GM18498 (cell line): ENCODE data around the gene ZNRF2.
"Not testable (repeated sequence)": the region's sequence is repeated elsewhere in the genome, so short reads cannot be mapped to it uniquely, and the experiment has no call there.

Source experiments
- ATAC-seq: cut with Tn5 transposase; IDR thresholded peaks from one replicate; pipeline ENCODE4 v1.9.1; 2021; ENCODE audit warnings: mild to moderate bottlenecking, moderate library complexity; ENCODE audit not compliant: unreplicated experiment

The ZNRF2 gene

DNA sequence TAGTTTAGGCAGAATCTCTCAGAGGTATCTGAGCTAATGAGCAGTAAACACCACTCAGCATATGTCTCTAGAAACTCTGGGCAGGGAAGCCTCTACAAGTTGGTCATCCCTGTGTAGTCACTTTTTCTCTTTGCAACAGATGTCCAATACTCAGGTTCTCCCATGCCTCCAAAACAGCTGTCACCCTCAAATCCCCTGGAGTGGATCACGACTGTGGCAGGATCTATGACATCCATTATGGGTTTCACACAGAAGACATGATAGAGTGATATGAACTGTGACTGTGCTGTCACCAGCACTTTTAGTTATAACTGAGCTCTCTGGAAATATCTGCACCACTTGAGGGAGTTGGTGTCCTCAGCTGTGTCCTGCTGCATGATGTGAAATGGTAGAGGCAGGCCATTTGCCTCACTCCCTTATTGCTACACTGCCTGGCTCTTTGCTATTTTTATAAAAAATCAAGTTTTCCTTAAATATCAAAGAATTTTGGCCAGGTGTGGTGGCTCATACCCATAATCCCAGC is 24.1 kb upstream of the ZNRF2 start:
- ATAC-seq, result no peak

DNA sequence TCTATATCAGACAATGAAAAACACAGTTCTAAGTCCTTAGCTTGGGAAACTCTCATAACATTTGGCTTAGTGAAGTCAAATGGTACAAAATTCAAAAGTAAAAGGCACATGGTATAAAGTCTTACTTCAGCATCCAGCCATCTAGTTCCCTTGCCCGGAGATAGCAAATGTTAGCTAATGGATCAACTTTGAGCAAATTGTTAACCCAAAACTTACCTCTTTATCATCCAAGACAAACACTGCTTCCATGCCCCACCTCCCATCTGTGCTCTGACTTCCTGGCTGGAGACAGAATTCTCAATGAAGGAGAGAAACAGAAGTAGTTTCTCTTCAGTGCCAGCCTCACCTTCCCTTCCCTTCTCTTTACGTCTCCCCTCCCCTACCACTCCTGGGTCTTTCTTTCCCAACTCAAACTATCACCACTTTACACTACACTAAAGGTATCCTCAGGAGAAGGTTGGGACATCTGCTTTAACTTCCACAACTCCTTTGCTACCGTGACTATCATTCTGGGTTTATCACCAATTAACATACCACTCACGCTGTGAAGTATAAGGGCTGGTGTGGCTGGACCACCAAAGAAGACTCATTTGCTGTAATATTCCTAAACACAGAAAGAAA is 21.2 kb upstream of the ZNRF2 start:
- no peak for ATAC-seq

DNA sequence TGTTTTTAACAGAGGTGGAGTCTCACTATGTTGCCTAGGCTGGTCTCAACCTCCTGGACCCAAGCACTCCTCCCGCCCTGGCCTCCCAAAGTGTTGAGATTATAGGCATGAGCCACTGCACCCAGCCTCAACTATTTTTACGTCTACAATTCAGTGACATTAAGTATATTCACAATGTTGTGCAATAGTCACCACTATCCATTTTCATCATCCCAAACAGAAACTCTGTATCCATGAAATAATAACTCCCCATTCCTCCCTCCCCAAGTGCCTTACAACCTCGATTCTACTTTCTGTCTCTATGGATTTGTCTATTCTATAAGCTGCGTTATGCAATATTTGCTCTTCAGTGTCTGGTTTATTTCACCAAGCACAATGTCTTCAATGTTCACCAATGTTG is 20.3 kb upstream of the ZNRF2 start:
- no peak for ATAC-seq

DNA sequence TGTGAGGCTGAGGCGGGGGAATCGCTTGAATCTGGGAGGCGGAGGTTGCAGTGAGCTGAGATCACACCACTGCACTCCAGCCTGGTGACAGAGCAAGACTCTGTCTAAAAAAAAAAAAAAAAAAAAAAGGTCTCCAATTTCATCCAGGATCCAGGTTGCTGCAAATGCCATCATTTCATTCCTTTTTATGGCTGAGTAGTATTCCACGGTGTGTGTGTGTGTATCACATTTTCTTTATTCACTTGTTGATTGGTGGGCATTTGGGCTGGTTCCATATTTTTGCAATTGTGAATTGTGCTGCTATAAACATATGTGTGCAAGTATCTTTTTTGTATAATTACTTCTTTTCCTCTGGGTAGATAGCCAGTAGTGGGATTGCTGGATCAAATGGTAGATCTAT is 19.2 kb upstream of the ZNRF2 start:
- ATAC-seq, result not testable (repeated sequence)

DNA sequence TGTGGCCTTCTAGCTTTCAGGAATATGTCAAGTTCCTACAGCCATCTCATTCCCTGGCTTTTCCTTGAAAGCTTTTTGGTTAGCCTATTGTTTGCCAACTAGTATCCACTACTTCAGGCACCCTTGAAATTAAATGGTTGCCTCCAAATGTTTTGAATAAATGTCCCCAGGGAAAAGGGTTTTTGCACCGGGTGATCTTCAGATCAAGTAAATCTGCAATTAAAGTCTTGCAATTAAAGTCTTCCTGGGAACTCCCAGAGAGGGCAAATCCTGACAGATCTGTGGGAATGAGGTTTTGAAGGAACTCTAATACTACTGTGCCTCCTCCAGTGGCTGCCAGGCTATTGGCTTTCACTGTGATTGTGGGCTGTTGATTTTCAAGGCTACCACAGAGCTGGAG is 17.7 kb upstream of the ZNRF2 start:
- ATAC-seq, result no peak

DNA sequence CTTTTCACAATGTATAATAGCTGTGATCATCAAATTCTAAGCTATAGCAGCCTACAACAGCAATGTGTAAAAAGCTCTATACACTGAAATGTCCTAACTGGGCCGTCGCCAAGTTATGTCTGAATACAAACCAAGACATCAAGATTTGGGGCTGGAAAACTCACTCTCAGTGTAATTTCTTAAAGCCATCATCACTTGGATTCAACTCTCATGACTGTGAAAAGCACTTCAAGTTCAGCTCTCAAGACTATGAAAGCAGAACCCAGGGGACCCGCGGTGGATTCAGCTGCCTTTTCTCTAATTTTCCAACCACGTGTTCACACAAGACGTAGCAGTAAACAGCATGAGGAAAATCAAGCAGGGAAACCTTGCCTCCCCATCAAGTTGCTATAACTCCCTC is 15.8 kb upstream of the ZNRF2 start:
- ATAC-seq, result no peak

DNA sequence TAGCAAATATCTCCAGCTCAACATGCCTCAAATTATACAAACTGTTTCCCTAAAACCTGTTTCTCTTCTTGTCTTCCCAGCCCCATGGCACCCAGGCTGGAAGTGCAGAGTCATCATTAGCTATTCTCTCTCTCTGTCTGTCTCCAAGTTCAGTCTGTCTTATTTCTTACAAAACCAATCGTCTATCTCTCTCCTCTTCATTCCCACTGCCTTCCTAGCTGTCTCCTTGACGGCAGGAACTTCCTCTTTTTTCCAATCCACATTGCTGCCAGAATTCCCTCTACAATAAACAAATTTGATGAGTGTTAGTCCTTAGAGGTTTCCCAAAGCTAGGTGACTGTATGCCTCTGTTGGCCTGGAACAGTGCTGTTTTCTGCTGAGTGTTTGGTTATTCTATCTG is 14.9 kb upstream of the ZNRF2 start:
- no peak for ATAC-seq

DNA sequence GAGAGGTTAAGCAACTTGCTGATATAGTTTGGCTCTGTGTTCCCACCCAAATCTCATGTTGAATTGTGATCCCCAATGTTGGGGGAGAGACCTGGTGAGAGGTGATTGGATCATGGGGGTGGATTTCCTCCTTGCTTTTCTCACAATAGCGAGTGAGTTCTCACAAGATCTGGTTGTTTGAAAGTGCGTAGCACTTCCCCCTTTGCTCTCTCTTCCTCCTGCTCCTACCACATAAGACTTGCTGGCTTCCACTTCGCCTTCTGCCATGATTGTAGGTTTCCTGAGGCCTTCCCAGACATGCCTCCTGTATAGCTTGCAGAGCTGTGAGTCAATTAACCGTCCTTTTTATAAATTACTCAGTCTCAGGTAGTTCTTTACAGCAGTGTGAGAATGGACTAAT is 13.5 kb upstream of the ZNRF2 start:
- ATAC-seq, result no peak

DNA sequence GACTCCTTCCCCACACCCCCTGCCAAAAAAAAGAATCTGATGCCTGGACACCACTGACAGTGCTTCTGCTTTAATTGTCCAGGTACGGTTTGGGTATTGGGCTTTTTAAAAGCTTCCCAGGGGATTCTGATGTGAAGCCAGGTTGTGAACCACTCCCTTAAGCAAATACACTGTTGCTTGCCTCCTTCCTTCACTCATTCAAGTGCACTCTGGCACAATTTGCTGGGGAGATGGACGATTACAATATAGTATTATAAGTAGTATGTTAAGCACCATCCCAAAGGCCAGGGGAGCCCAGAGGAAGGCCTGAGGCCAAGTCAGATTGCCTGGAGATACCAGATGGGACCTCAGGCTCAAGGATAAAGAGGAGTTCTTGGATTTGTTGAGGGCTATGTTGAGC is 12.3 kb upstream of the ZNRF2 start:
- ATAC-seq, result no peak

DNA sequence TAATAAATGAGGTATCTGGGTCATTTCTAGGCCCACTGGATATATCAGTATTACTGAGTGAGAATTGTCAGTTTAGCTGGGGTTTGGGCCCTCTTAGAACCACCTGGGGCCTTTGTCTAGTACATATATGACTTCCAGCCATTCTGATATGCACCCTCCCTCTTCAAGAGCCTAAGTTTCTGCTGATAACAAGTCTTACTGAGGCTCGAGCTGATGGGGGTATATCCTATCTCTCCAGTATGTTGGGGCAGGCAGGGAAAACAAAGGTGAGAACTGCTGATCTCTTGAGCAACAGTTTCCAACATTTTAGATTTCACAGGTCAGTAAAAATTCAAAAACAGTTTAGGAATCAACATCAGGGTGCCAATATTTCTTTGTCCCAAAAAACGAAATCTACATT is 10.8 kb upstream of the ZNRF2 start:
- ATAC-seq, result no peak

DNA sequence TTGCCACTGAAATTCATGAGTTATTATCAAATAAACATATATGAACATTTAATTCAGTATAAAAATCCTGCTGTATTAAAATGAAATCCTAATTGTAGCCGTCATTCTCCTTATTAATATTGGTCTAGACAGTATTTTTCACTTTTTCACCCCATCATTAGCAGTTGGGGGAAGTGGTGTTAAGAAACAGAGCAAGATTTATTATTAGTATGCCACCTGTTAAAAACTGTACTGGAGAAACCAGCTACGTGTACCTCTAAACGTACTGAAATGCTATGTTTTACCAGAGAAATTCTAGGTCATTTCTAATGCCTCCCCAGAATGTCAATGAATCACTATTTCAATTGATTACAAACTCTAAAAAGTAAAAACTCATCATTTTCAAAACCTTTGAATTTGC is 9.8 kb upstream of the ZNRF2 start:
- ATAC-seq, result no peak

DNA sequence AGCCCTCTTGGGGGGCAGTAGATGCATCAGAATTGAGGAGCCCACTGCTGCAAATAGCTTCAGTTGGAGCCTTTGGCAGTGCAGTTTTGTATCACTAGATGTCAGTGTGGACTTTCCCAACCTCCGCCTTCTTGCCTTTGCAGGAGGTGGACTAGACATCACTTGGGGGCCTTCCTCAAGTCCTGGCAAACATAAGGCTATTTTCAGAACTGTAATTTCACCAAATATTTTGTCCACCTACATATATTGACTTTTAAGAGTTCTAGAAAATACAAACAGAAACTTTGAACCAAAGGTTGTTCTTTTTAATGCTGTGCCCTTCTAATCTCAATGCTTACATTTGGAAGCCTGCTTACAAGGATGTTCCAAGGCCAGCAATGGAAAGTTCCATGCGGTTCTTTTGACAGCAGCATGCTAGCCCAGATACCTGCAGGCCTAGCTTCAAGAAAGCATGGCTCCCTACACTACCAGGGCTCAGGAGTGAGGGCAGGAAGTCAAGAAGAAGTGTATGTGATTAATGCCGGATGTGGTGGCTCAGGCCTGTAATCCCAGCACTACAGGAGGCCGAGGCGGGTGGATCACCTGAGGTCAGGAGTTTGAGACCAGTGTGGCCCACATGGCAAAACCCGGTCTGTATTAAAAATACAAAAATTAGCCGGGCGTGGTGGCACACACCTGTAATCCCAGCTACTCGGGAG is 8.0 kb upstream of the ZNRF2 start:
- ATAC-seq, result no peak

DNA sequence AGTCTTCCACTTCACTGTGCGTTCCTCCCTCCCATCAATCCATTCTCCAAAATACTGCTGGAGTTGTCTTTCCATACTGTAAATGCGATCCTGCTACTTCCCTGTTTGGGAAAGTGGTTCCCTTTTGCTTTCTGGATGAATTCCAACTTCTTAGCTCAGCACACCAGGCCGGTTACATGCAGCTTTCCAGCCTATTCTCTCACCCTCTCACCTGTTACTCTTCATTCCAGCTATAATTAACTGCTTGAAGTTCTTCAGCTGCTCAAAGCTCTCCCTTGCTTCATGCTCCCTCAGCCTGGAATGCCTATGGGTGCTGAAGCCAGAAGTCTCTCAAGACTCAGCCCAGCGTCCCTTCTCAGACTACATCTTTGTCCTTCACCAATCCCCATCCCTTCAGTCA is 6.0 kb upstream of the ZNRF2 start:
- no peak for ATAC-seq

DNA sequence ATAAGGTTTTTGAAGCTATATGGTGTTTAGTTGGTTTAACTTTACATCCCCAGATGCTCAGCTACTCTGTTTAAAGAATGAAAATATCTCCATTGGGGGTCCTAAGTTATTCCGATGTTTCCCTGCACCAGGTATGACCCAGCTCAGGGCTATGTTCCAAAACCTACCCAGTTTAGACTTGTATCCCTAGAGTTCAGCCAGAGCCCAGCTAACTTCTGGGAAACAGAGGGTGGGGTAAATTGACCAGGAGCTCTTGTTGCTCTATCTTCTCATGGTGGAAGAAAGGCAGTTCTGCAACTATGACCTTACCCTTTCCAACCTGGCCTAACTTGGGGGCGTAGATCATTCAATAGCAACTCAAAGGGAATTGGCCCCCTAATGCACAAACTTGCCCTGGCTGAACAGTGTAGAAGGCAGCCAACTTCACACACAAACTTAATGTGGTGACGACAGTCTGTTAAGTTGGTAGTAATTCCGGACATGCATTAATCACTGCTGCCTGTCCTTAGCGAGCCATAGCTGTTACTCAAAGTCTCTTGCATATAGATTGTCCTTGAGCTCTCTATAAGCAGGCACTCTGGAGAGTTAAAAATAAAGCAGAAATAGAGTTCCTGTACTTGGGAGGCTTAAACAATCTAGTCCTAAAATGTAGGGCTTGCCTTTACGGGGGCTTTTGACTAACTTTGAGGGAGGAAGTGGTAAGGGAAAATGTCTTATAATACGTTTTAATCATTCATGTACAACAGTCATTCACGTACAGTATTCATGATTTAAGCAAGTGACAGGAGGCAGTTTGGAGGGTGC is 5.3 kb upstream of the ZNRF2 start:
- no peak for ATAC-seq

DNA sequence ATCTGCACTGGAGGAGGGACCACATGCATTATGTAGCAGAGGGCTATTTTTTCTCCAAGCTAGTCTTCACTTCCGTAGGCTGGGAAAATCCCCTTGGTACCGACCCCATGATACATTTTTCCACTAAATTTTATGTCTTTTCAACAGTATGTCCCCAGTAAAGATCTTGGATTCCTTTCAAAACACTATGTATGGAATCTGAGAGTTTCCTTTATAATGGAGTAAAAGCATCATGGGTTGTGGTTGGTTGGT is 4.8 kb upstream of the ZNRF2 start:
- no peak for ATAC-seq

DNA sequence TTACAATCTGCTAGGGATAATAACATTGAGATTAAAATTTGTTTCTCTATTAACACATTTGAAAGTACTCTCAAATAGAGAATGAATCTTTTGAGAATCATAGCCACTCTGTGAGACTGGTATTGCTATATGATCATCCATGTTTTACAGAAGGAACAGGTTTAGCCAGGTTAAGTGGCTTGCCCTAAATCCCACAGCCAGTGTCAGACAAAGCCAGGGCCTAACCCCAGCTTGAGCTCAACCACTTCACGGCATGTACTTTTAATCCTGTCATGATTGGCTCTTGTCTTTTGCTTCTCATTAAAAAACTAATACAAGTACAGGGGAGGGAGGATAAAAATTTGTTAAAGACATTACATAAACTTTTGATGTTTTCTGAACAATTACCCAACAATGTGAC is 3.8 kb upstream of the ZNRF2 start:
- no peak for ATAC-seq

DNA sequence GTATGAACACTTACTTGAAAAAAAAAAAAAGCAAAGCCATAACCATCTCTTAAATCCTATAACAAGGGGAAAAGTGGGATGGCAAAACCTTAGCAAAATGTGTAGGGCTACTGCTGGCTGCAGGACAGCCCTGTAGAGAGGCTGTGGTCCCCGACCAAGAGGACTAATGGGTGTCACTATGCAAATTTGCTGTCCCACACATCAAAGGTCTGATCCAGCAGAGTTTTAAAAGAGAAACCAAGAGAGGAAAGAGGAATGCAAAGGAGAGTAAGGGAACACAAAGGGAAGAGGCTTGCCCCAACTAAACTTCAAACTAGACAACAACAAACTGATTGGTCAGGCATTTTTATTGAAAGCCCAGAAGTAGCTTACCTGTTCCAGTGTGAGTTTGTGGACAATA is 3.1 kb upstream of the ZNRF2 start:
- no peak for ATAC-seq

DNA sequence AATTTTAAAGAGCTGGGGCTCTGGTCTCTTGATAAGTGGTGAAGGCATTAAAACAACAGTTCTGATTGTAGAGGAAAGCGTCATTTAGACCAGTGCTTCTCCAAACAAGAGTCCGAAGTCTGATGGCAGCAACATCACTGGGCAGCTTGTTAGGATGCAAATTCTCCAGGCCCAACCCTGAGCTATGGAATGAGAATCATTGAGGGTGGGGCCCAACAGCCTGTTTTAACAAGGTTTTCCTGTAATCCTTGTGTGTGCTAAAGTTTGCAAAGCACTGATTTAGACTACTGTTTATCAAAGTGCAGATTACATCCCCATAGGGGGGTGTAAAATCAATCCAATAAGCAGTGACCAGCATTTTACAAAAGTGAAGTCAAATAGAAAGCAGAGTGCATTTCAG is 2.6 kb upstream of the ZNRF2 start:
- no peak for ATAC-seq

DNA sequence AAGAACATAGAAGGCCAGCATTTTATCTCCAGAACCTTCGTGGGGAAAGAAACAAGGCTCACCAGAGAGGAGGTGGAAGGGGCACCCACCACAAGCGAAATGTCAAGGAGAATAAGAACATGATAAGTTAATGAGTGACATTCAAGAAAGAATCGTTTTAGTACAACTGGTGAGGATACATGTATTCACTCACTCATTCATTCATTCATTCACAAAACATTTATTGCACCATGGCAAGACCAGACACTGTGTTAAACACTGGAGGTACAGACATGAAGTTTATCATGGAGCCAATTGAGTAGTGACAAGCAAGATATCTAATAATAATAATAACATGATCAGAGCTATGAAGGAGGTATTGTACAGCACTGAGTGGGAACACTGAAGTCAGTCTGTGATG is 1.7 kb upstream of the ZNRF2 start:
- ATAC-seq, result no peak

DNA sequence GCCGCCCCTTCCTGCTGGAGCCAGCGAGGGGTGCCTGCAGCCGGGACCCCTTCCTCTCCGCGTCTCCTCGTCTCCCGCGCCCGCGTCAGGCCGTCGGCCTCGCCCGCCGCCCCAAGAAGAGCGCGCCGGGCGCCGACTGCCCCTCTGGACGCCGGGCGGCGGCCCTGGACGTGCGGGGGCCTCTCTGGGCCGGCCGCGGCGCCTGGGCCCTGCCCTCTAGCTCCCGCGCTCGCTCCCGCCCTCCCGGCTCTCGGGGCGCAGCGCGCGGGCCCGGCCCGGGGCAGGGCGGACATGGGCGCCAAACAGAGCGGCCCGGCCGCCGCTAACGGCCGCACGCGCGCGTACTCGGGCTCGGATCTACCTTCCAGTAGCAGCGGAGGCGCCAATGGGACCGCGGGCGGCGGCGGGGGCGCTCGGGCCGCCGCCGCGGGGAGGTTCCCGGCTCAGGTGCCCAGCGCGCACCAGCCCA is 704 bp downstream of the ZNRF2 start:
- peak; percentile 28 for ATAC-seq

DNA sequence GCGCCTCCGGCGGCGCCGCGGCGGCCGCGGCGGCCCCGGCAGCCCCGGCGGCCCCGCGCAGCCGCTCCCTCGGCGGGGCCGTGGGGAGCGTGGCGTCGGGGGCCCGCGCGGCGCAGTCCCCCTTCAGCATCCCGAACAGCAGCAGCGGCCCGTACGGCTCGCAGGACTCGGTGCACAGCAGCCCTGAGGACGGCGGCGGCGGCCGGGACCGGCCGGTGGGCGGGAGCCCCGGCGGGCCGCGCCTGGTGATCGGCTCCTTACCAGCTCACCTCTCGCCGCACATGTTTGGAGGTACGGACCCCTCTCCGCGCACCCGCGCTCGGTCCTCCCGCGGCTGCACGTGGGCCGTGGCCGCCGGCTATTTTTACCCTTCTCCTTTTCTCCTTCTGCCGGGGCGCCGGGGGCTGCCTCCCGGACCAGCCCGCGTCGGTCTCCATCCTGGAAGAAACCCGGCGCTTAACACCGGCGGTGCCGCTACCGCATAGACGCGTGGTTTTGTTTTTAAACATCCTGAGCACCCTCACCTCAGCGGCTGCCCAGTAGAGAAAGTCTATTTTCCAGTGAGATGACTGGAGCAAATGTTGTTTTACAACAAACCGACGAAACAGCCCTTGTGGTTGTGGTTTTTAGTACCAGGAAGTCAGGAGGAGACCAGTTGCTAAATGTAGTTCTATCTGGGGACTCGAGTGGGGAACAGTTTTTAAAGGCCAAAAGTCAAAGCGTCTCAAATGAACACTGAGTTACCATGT is 1.3 kb downstream of the ZNRF2 start:
- ATAC-seq, result no peak

DNA sequence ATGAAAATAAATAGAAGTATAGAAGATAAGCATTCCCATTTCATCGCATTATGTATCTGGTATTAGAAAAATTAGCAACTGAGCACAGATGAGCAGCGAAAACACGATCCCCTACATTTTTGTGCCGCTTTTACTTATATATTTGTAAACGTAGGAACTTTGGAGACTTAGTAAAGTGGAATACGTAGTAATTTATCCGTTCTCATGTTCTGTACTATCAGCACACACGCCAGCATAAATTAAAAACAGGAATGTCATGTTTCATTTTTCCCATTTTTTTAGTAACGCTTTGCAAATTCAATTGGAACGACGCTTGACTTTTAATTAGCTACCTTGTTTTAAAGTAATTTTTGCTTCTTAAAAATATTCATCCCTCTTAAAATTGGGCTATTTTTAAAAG is 2.4 kb downstream of the ZNRF2 start:
- no peak for ATAC-seq
